PC-3 (cell line): ENCODE results near the gene ADGRD1.

Experiments
- CTCF ChIP-seq: fragments of 300-600 bp; sonication (generic); conservative IDR thresholded peaks from 2 replicates; pipeline ENCODE4 v1.5.1; 2017; ENCODE audit warnings: antibody characterized with exemption, low read depth, mild to moderate bottlenecking, low read length
- EZH2 ChIP-seq: fragments of 300-600 bp; sonication (generic); IDR thresholded peaks from one replicate; pipeline ENCODE4 v1.6.1; 2017; ENCODE audit warnings: antibody characterized with exemption, mild to moderate bottlenecking, low read length; ENCODE audit not compliant: unreplicated experiment
- EZH2phosphoT487 ChIP-seq: fragments of 300-600 bp; sonication (generic); IDR thresholded peaks from 2 replicates; pipeline ENCODE4 v1.6.1; 2018; ENCODE audit warnings: mild to moderate bottlenecking, antibody characterized with exemption, low read length, borderline replicate concordance

GRCh38 chr12:131095826-131096680, 142.3 kb downstream of the ADGRD1 start:
- no peak for TF ChIP-seq EZH2phosphoT487
- TF ChIP-seq CTCF = no peak
- TF ChIP-seq EZH2 = no peak
